ENCODE measurements around the gene SLC9A1. TPM values are rescaled to one million over a fixed set of nuclear protein-coding genes. Genes with fewer than 3 reads are reported as not detected.
A peak's percentile ranks its signal among the peaks of the same experiment; 100 is the strongest.

Gene SLC9A1
- total RNA-seq, 2 donors from 2014 or later = 22.9 to 30.4 TPM

- no peak for DNase-seq (ENCODE audit: low spot score)
- Histone ChIP-seq H3K9me3 (no peaks in the 10 kb centered on the region), H3K27ac (no peak overlapping the region), H3K27me3 (replicated peaks; ENCODE audit: insufficient read depth) (no peaks in the 10 kb centered on the region), H3K4me1 (replicated peaks) (peaks cover 8% of the 10 kb centered on the region), H3K36me3 (no peaks in the 10 kb centered on the region), H3K4me3 (no peak overlapping the region)
- intact Hi-C loops (cut with DNase I) = loop anchor here (10.0 kb wide), 1 partner anchor 276 kb away; the partner anchor contains the start of gene CD164L2
- no peak for TF ChIP-seq POLR2AphosphoS5 (IDR thresholded peaks at IDR 0.05)
- TF ChIP-seq CTCF (IDR thresholded peaks at IDR 0.05) = peak in 2 of 4 experiments; percentile 18 to 26
- WGBS = 92% methylated on average over 23 of the region's 23 CpGs
Measured at GRCh38 chr1:27109103-27109822, 45.7 kb downstream of the SLC9A1 start.

- 97% methylated on average over 7 of the region's 7 CpGs for WGBS
- TF ChIP-seq POLR2AphosphoS5 (IDR thresholded peaks at IDR 0.05) (no peak), CTCF (IDR thresholded peaks at IDR 0.05) (no peak), POLR2A (IDR thresholded peaks at IDR 0.05) (no peak)
- Histone ChIP-seq H3K9me3 (no peaks in the 10 kb centered on the region), H3K4me1 (replicated peaks) (peaks cover 8% of the 10 kb centered on the region), H3K4me3 (no peak overlapping the region), H3K36me3 (no peaks in the 10 kb centered on the region), H3K27me3 (replicated peaks; ENCODE audit: insufficient read depth) (no peaks in the 10 kb centered on the region), H3K27ac (no peak overlapping the region)
- intact Hi-C loops (cut with DNase I) = loop anchor here (10.0 kb wide), 1 partner anchor 276 kb away; the partner anchor contains the start of gene CD164L2
- no peak for DNase-seq (ENCODE audit: low spot score)
Measured at GRCh38 chr1:27108588-27108987, 46.3 kb downstream of the SLC9A1 start.

- H3K27ac ChIP-seq = no peak overlapping the region
- no peak overlapping the region for H3K4me3 ChIP-seq
- intact Hi-C loops (cut with DNase I) = loop anchor here (10.0 kb wide), 1 partner anchor 278 kb away; the partner anchor contains the start of gene CD164L2
- H3K9me3 ChIP-seq = no peaks in the 10 kb centered on the region
- DNase-seq (ENCODE audit: low spot score) = no peak
- no peaks in the 10 kb centered on the region for H3K36me3 ChIP-seq
- H3K4me1 ChIP-seq (replicated peaks) = peaks cover 1% of the 10 kb centered on the region
- WGBS = 74% methylated on average over 7 of the region's 7 CpGs
- H3K27me3 ChIP-seq (replicated peaks; ENCODE audit: insufficient read depth) = no peaks in the 10 kb centered on the region
- no peak for TF ChIP-seq CTCF (IDR thresholded peaks at IDR 0.05)
- TF ChIP-seq POLR2AphosphoS5 (IDR thresholded peaks at IDR 0.05) = no peak
- TF ChIP-seq POLR2A (IDR thresholded peaks at IDR 0.05) = no peak
Measured at GRCh38 chr1:27106561-27107323, 48.2 kb downstream of the SLC9A1 start.

- no peaks in the 10 kb centered on the region for H3K4me1 ChIP-seq (replicated peaks)
- H3K36me3 ChIP-seq = no peaks in the 10 kb centered on the region
- intact Hi-C loops (cut with DNase I) = loop anchor here (10.0 kb wide), 1 partner anchor 280 kb away; the partner anchor contains the start of gene CD164L2
- H3K4me3 ChIP-seq = no peak overlapping the region
- no peak for TF ChIP-seq CTCF (IDR thresholded peaks at IDR 0.05)
- no peak for TF ChIP-seq POLR2AphosphoS5 (IDR thresholded peaks at IDR 0.05)
- no peak for TF ChIP-seq POLR2A (IDR thresholded peaks at IDR 0.05)
- no peaks in the 10 kb centered on the region for H3K27me3 ChIP-seq (replicated peaks; ENCODE audit: insufficient read depth)
- WGBS = 100% methylated on average over 2 of the region's 2 CpGs
- DNase-seq (ENCODE audit: low spot score) = no peak
- H3K9me3 ChIP-seq = no peaks in the 10 kb centered on the region
- no peak overlapping the region for H3K27ac ChIP-seq
Measured at GRCh38 chr1:27105018-27105417, 49.9 kb downstream of the SLC9A1 start.
